Measurements from ENCODE around the gene ARMC9. TPM values are rescaled to one million over a fixed set of nuclear protein-coding genes. Genes with fewer than 3 reads are reported as not detected.

ARMC9 gene
- total and polyA plus RNA-seq, 3 donors from 2014 or later, result 35.0 to 49.7 (median 47.5) TPM

DNA sequence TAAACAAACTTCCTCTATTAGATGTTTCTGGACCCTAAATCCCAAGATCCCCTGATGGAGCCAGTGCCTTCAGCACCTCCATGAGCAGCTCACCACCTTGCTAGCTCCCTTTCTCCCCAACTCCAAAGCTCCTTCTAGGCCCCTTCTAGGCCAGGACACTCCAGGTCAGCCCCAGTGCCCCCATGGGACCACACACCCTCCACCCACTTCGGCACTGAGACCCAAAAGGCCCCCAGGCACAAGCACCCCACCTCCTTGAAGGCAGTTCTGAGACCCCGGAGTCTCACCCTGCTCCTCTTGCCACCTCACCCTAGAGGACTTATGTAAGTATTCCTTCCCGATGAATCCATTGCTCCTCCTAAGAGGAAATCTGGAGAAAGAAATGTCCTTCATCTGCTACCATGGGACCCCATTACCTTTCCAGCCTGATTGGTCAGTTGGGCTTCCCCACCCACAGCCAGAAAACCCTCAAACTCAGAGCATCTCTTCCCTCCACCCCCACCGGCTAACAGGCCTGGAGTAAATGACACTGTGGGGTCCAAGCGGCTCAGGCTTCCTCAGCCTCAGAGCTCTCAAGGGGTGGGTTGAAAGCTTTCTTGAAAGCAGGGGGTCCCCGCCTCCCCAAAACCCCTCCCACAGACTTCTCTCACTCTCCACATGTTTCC, 9.8 kb upstream of the ARMC9 start:
- no peak for DNase-seq
- intact Hi-C loops (cut with DNase I; ENCODE audit: low total_unique reads), result no loop called here
- no peaks in the 10 kb centered on the region for H3K27me3 ChIP-seq
- H3K4me1 ChIP-seq, result peaks cover 31% of the 10 kb centered on the region
- peak overlapping the region; percentile 23 to 91 for H3K27ac ChIP-seq
- no peak overlapping the region for H3K4me3 ChIP-seq
- no peaks in the 10 kb centered on the region for H3K36me3 ChIP-seq (ENCODE audit: low read depth, missing control alignments)
- no peaks in the 10 kb centered on the region for H3K9me3 ChIP-seq
- TF ChIP-seq POLR2A (IDR thresholded peaks at IDR 0.05), result no peak
- TF ChIP-seq, protein P1, sequence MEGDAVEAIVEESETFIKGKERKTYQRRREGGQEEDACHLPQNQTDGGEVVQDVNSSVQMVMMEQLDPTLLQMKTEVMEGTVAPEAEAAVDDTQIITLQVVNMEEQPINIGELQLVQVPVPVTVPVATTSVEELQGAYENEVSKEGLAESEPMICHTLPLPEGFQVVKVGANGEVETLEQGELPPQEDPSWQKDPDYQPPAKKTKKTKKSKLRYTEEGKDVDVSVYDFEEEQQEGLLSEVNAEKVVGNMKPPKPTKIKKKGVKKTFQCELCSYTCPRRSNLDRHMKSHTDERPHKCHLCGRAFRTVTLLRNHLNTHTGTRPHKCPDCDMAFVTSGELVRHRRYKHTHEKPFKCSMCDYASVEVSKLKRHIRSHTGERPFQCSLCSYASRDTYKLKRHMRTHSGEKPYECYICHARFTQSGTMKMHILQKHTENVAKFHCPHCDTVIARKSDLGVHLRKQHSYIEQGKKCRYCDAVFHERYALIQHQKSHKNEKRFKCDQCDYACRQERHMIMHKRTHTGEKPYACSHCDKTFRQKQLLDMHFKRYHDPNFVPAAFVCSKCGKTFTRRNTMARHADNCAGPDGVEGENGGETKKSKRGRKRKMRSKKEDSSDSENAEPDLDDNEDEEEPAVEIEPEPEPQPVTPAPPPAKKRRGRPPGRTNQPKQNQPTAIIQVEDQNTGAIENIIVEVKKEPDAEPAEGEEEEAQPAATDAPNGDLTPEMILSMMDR (IDR thresholded peaks at IDR 0.05), result no peak
- 87 to 95% methylated on average over 6 of the region's 6 CpGs for WGBS, 2 donors

GRCh38 chr2:231189171-231189530, 9.3 kb upstream of the ARMC9 start:
- peaks cover 31% of the 10 kb centered on the region for H3K4me1 ChIP-seq
- peak overlapping the region in 1 of 2 donors; percentile 91 for H3K27ac ChIP-seq
- H3K36me3 ChIP-seq (ENCODE audit: low read depth, missing control alignments), result no peaks in the 10 kb centered on the region
- H3K27me3 ChIP-seq, result no peaks in the 10 kb centered on the region
- intact Hi-C loops (cut with DNase I; ENCODE audit: low total_unique reads), result no loop called here
- DNase-seq, result no peak
- WGBS, 2 donors, result 94% methylated on average over 8 of the region's 8 CpGs; no CpG with 5 or more reads in 1 of the 2 donors
- TF ChIP-seq POLR2A (IDR thresholded peaks at IDR 0.05), result no peak
- TF ChIP-seq, protein P1 (IDR thresholded peaks at IDR 0.05), result no peak
- no peaks in the 10 kb centered on the region for H3K9me3 ChIP-seq
- H3K4me3 ChIP-seq, result no peak overlapping the region

GRCh38 chr2:231189571-231190495, 8.6 kb upstream of the ARMC9 start:
- DNase-seq, result peak; percentile 64
- 38 to 47% methylated on average over 20 to 22 of the region's 22 CpGs for WGBS, 2 donors
- Histone ChIP-seq H3K4me1 (peaks cover 31% of the 10 kb centered on the region), H3K4me3 (peak overlapping the region; percentile 31 to 48), H3K27ac (peak overlapping the region; percentile 91 to 92), H3K36me3 (ENCODE audit: low read depth, missing control alignments) (no peaks in the 10 kb centered on the region), H3K9me3 (no peaks in the 10 kb centered on the region), H3K27me3 (no peaks in the 10 kb centered on the region)
- TF ChIP-seq, protein P1 (IDR thresholded peaks at IDR 0.05), result no peak
- TF ChIP-seq POLR2A (IDR thresholded peaks at IDR 0.05), result no peak
- intact Hi-C loops (cut with DNase I; ENCODE audit: low total_unique reads), result loop anchor here (10.0 kb wide), 1 partner anchor 75 kb away; no protein-coding TSS in a partner anchor

DNA sequence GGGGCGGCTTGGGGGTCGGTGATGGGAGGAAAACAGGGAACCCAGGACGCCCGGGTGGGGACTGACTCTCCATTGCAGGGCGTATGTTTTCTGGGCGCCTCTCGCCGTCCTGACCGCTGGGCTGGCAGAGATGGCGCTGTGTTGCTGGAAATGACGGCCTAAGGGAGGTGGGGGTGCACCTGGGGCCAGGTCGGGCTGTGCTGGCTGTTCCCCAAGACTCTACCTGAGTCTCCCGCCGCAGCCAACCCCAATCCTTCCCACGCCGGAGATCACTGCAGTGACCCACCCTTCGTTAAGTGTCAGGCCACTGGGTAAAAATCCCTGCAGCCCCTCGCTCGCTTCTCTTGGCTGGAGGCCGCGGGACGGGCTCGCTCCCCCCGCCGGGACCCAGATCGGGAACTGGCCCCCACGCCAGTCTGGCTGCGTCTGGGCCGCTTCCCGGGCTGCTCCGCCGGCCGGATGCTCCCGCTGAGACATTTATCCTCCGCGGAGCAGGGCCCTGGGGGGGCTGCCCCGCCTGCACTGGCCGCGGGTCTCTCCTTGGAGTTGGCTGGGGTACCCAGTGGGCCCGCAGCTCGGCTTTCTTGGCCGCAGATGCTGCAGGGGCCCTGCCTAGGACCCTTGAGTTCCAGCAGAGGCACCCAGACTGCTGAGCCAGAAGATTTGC, 7.8 kb upstream of the ARMC9 start:
- peak overlapping the region; percentile 91 to 92 for H3K27ac ChIP-seq
- H3K36me3 ChIP-seq (ENCODE audit: low read depth, missing control alignments), result no peaks in the 10 kb centered on the region
- DNase-seq, result peak; percentile 63
- H3K4me3 ChIP-seq, result peak overlapping the region; percentile 31 to 48
- H3K27me3 ChIP-seq, result no peaks in the 10 kb centered on the region
- intact Hi-C loops (cut with DNase I; ENCODE audit: low total_unique reads), result loop anchor here (10.0 kb wide), 1 partner anchor 76 kb away; no protein-coding TSS in a partner anchor
- no peaks in the 10 kb centered on the region for H3K9me3 ChIP-seq
- WGBS, 2 donors, result 2 to 9% methylated on average over 30 to 42 of the region's 42 CpGs
- TF ChIP-seq POLR2A (IDR thresholded peaks at IDR 0.05), result no peak
- TF ChIP-seq, protein P1 (IDR thresholded peaks at IDR 0.05), result no peak
- H3K4me1 ChIP-seq, result peaks cover 31% of the 10 kb centered on the region

Measured in testis (tissue), 3 donors.